HL-60 (cell line): ENCODE measurements around the gene SORCS2.

Experiments used
- GABPA ChIP-seq: IDR thresholded peaks from 2 replicates; pipeline ENCODE4 v1.6.1; 2012; ENCODE audit warnings: low read depth
- POLR2AphosphoS5 ChIP-seq: IDR thresholded peaks from 2 replicates; pipeline ENCODE4 v1.6.1; 2012; ENCODE audit warnings: low read depth
- TF ChIP-seq, protein P1 (sequence below): IDR thresholded peaks from one replicate; pipeline ENCODE4 v1.5.1; 2011; ENCODE audit warnings: low read length, control low read depth, inconsistent platforms; ENCODE audit not compliant: insufficient read depth
- TF ChIP-seq, protein P2 (sequence below): IDR thresholded peaks from 2 replicates; pipeline ENCODE4 v1.6.1; 2012; ENCODE audit warnings: low read depth; ENCODE audit not compliant: insufficient replicate concordance

DNA sequence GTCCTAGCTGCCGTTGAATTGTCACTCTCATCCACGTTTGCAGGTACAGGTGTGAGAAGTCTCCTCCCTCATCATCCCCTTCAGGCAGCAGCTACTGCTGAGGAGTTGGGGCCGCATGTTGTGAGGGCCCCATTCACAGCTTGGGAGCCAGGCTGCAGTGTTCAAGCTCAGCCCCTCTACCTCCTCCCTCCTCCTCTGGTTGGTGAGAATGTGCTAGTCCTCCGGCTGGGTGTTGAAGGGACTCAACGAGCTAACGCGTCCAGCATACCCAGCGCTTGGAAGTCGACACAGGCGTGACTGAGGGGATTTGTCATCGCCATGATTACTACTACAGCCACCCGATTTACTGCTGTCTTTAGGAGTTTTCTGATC is 324.4 kb downstream of the SORCS2 start:
- TF ChIP-seq, protein P1, sequence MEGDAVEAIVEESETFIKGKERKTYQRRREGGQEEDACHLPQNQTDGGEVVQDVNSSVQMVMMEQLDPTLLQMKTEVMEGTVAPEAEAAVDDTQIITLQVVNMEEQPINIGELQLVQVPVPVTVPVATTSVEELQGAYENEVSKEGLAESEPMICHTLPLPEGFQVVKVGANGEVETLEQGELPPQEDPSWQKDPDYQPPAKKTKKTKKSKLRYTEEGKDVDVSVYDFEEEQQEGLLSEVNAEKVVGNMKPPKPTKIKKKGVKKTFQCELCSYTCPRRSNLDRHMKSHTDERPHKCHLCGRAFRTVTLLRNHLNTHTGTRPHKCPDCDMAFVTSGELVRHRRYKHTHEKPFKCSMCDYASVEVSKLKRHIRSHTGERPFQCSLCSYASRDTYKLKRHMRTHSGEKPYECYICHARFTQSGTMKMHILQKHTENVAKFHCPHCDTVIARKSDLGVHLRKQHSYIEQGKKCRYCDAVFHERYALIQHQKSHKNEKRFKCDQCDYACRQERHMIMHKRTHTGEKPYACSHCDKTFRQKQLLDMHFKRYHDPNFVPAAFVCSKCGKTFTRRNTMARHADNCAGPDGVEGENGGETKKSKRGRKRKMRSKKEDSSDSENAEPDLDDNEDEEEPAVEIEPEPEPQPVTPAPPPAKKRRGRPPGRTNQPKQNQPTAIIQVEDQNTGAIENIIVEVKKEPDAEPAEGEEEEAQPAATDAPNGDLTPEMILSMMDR: no peak
- TF ChIP-seq, protein P2, sequence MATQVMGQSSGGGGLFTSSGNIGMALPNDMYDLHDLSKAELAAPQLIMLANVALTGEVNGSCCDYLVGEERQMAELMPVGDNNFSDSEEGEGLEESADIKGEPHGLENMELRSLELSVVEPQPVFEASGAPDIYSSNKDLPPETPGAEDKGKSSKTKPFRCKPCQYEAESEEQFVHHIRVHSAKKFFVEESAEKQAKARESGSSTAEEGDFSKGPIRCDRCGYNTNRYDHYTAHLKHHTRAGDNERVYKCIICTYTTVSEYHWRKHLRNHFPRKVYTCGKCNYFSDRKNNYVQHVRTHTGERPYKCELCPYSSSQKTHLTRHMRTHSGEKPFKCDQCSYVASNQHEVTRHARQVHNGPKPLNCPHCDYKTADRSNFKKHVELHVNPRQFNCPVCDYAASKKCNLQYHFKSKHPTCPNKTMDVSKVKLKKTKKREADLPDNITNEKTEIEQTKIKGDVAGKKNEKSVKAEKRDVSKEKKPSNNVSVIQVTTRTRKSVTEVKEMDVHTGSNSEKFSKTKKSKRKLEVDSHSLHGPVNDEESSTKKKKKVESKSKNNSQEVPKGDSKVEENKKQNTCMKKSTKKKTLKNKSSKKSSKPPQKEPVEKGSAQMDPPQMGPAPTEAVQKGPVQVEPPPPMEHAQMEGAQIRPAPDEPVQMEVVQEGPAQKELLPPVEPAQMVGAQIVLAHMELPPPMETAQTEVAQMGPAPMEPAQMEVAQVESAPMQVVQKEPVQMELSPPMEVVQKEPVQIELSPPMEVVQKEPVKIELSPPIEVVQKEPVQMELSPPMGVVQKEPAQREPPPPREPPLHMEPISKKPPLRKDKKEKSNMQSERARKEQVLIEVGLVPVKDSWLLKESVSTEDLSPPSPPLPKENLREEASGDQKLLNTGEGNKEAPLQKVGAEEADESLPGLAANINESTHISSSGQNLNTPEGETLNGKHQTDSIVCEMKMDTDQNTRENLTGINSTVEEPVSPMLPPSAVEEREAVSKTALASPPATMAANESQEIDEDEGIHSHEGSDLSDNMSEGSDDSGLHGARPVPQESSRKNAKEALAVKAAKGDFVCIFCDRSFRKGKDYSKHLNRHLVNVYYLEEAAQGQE: no peak
- TF ChIP-seq POLR2AphosphoS5: no peak
- no peak for TF ChIP-seq GABPA
